A673 (cell line): ENCODE results near the gene ATP5F1E.

Source experiments
- EZH2 ChIP-seq: fragments of 200-600 bp; sonication (generic); IDR thresholded peaks from 2 replicates; pipeline ENCODE4 v1.6.1; 2017; ENCODE audit warnings: borderline replicate concordance, low read depth, mild to moderate bottlenecking, mixed read lengths, antibody characterized with exemption, low read length; ENCODE audit not compliant: poor library complexity, severe bottlenecking
- TF ChIP-seq, protein P1 (sequence below): fragments of 300-800, 200-600 bp; sonication (generic); conservative IDR thresholded peaks from 2 replicates; pipeline ENCODE4 v1.5.1; 2017; ENCODE audit warnings: low read depth, mild to moderate bottlenecking, antibody characterized with exemption, low read length, moderate library complexity, mixed read lengths

DNA sequence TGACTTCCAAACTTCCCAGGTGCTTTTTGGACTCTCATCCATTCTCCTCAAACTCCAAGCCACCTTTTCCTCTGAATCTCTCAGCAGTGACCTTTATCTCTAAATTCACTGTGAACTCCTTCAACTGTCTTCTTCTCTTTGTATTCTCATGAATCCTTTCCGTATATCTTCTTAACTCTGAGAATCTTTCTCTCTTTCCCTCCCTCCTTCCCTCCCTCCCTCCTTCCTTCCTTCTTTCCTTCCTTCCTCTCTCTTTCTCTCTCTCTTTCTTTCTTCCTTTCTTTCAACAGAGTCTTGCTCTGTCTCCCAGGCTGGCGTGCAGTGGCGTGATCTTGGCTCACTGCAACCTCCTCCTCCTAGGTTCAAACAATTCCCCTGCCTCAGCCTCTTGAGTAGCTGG, 14.7 kb upstream of the ATP5F1E start:
- TF ChIP-seq, protein P1, sequence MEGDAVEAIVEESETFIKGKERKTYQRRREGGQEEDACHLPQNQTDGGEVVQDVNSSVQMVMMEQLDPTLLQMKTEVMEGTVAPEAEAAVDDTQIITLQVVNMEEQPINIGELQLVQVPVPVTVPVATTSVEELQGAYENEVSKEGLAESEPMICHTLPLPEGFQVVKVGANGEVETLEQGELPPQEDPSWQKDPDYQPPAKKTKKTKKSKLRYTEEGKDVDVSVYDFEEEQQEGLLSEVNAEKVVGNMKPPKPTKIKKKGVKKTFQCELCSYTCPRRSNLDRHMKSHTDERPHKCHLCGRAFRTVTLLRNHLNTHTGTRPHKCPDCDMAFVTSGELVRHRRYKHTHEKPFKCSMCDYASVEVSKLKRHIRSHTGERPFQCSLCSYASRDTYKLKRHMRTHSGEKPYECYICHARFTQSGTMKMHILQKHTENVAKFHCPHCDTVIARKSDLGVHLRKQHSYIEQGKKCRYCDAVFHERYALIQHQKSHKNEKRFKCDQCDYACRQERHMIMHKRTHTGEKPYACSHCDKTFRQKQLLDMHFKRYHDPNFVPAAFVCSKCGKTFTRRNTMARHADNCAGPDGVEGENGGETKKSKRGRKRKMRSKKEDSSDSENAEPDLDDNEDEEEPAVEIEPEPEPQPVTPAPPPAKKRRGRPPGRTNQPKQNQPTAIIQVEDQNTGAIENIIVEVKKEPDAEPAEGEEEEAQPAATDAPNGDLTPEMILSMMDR, result no peak
- TF ChIP-seq EZH2, result no peak
